ENCODE measurements around the gene SLC12A4. TPM values are rescaled to one million over a fixed set of nuclear protein-coding genes. Genes with fewer than 3 reads are reported as not detected.

The SLC12A4 gene
- total and polyA plus RNA-seq, 2 of the 13 experiments (the other 11 are each of a cell fraction or from before 2014, with no cell fraction given): 65.1 to 84.3 TPM

DNA sequence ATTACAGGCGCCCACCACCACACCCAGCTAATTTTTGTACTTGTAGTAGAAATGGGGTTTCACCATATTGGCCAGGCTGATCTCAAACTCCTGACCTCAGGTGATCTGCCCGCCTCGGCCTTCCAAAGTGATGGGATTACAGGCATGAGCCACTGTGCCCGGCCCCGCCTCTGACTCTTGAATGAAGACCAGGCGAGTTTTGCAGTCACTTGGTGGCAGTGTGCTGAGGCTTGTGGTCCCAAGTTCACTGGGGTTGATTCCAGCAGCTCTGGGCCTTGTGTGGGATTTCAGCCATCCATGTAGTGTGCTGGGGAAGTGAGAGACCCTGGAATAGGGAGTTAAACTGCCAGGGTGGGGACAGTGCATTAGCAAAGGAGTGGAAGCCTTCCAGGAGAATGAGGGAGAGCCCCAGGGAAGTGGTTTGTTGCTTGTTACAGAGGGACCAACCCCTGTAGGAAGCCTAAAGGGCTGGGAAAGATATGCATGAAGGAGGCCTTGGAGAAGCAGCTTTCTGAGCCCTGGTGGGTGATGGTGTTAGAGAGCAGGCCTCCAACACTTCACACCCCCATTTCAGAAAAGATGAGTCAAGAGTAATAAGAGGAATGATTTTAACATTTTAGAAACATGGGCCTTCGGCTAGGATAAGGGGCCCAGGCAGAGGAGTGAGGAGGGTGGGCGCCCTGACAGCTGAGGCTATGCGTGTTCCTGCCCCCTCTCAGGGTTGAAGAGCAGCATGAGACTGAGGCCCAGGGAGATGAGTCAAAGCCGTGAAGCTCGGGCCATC lies 60.8 kb downstream of the SLC12A4 start (continued):
- TF ChIP-seq, protein P1, sequence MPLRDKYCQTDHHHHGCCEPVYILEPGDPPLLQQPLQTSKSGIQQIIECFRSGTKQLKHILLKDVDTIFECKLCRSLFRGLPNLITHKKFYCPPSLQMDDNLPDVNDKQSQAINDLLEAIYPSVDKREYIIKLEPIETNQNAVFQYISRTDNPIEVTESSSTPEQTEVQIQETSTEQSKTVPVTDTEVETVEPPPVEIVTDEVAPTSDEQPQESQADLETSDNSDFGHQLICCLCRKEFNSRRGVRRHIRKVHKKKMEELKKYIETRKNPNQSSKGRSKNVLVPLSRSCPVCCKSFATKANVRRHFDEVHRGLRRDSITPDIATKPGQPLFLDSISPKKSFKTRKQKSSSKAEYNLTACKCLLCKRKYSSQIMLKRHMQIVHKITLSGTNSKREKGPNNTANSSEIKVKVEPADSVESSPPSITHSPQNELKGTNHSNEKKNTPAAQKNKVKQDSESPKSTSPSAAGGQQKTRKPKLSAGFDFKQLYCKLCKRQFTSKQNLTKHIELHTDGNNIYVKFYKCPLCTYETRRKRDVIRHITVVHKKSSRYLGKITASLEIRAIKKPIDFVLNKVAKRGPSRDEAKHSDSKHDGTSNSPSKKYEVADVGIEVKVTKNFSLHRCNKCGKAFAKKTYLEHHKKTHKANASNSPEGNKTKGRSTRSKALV (CRISPR knock-in tag; IDR thresholded peaks at IDR 0.05): no peak
- TF ChIP-seq, protein P2, sequence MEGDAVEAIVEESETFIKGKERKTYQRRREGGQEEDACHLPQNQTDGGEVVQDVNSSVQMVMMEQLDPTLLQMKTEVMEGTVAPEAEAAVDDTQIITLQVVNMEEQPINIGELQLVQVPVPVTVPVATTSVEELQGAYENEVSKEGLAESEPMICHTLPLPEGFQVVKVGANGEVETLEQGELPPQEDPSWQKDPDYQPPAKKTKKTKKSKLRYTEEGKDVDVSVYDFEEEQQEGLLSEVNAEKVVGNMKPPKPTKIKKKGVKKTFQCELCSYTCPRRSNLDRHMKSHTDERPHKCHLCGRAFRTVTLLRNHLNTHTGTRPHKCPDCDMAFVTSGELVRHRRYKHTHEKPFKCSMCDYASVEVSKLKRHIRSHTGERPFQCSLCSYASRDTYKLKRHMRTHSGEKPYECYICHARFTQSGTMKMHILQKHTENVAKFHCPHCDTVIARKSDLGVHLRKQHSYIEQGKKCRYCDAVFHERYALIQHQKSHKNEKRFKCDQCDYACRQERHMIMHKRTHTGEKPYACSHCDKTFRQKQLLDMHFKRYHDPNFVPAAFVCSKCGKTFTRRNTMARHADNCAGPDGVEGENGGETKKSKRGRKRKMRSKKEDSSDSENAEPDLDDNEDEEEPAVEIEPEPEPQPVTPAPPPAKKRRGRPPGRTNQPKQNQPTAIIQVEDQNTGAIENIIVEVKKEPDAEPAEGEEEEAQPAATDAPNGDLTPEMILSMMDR (CRISPR knock-in tag; IDR thresholded peaks at IDR 0.05): peak; percentile 67
- no peak for TF ChIP-seq REXO4 (CRISPR knock-in tag; IDR thresholded peaks at IDR 0.05; ENCODE audit: borderline replicate concordance)
- TF ChIP-seq, protein P3, sequence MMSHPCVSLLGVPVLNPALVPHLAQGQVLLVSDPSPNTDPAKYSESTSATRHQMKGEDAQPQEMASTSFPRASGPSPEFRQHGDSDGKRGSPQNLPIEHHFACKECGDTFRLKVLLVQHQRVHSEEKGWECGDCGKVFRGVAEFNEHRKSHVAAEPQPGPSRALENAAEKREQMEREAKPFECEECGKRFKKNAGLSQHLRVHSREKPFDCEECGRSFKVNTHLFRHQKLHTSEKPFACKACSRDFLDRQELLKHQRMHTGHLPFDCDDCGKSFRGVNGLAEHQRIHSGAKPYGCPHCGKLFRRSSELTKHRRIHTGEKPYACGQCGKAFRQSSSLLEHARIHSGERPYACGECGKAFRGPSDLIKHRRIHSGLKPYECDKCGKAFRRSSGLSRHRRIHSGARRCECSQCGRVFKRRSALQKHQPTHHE (CRISPR knock-in tag; IDR thresholded peaks at IDR 0.05; ENCODE audit: borderline replicate concordance): no peak
- no peak for TF ChIP-seq ZNF768 (CRISPR knock-in tag; IDR thresholded peaks at IDR 0.05)
- TF ChIP-seq ZNF563 (CRISPR knock-in tag; IDR thresholded peaks at IDR 0.05): no peak
- no peak for TF ChIP-seq ZBTB3 (CRISPR knock-in tag; IDR thresholded peaks at IDR 0.05; ENCODE audit: borderline replicate concordance, low read depth)
